Endothelial cell (in vitro differentiated cells): ENCODE results near the gene LRRC14B. TPM values are rescaled to one million over a fixed set of nuclear protein-coding genes. Genes with fewer than 3 reads are reported as not detected.

Source experiments
- DNase-seq: peaks from one replicate; pipeline ENCODE4 v3.0.0; 2021; ENCODE audit warnings: low spot score
- H3K27ac Mint-ChIP-seq: one replicate; pipeline ENCODE4 v1.8.0; 2021; ENCODE audit warnings: mixed read lengths, inconsistent platforms; ENCODE audit not compliant: unreplicated experiment
- H3K27me3 Mint-ChIP-seq: one replicate; pipeline ENCODE4 v1.8.0; 2021; ENCODE audit warnings: mild to moderate bottlenecking, moderate library complexity, mixed read lengths, inconsistent platforms; ENCODE audit not compliant: unreplicated experiment
- H3K36me3 Mint-ChIP-seq: one replicate; pipeline ENCODE4 v1.8.0; 2021; ENCODE audit warnings: mild to moderate bottlenecking, low read depth, mixed read lengths, inconsistent platforms; ENCODE audit not compliant: unreplicated experiment
- H3K4me1 Mint-ChIP-seq: one replicate; pipeline ENCODE4 v1.8.0; 2021; ENCODE audit warnings: mild to moderate bottlenecking, mixed read lengths, inconsistent platforms; ENCODE audit not compliant: unreplicated experiment
- H3K4me3 Mint-ChIP-seq: one replicate; pipeline ENCODE4 v1.8.0; 2021; ENCODE audit warnings: mild to moderate bottlenecking, mixed read lengths, inconsistent platforms; ENCODE audit not compliant: unreplicated experiment
- H3K9me3 Mint-ChIP-seq: one replicate; pipeline ENCODE4 v1.8.0; 2021; ENCODE audit warnings: mixed read lengths, inconsistent platforms; ENCODE audit not compliant: unreplicated experiment
- total RNA-seq: library from RNA; stranded (reverse); fragmentation: NEBNext Ultra II Directional; extraction: Animal tissue kit (Norgen Biotek cat#: 25700); gene quantifications from one replicate; pipeline ENCODE4 v1.2.1, GENCODE V29; 2021; ENCODE audit not compliant: unreplicated experiment
- TF ChIP-seq, protein P1 (sequence below): fragments of 200-600 bp; sonication (generic); IDR thresholded peaks from one replicate; pipeline ENCODE4 v1.5.0; 2021; ENCODE audit warnings: antibody characterized with exemption; ENCODE audit not compliant: unreplicated experiment

LRRC14B gene
- total RNA-seq, 1 donor from 2014 or later, result not detected

DNA sequence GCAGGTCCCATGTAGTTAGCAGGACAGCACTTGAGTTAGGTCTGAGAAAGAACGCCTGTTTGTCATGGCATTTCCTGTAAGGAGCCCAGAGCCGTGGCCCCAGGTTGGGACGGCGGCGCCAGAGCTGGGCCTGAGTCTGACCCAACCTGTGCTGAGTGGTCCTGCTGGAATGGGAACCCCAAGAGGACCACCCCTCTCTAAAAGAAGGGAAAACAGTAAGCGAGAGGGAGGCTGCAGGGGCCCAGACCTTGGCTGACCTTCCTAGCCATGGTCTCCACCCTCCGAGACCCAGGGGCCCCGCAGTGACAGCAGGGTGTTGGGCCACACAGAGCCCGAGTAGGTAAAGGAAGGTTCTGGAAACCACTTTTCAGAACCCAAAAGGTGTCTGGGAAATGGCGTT, 1.8 kb upstream of the LRRC14B start:
- Mint-ChIP-seq H3K36me3 (peaks cover 8% of the 10 kb centered on the region), H3K9me3 (no peaks in the 10 kb centered on the region), H3K27me3 (peaks cover 5% of the 10 kb centered on the region), H3K27ac (no peak overlapping the region), H3K4me1 (no peaks in the 10 kb centered on the region), H3K4me3 (no peak overlapping the region)
- DNase-seq, result no peak
- TF ChIP-seq, protein P1, sequence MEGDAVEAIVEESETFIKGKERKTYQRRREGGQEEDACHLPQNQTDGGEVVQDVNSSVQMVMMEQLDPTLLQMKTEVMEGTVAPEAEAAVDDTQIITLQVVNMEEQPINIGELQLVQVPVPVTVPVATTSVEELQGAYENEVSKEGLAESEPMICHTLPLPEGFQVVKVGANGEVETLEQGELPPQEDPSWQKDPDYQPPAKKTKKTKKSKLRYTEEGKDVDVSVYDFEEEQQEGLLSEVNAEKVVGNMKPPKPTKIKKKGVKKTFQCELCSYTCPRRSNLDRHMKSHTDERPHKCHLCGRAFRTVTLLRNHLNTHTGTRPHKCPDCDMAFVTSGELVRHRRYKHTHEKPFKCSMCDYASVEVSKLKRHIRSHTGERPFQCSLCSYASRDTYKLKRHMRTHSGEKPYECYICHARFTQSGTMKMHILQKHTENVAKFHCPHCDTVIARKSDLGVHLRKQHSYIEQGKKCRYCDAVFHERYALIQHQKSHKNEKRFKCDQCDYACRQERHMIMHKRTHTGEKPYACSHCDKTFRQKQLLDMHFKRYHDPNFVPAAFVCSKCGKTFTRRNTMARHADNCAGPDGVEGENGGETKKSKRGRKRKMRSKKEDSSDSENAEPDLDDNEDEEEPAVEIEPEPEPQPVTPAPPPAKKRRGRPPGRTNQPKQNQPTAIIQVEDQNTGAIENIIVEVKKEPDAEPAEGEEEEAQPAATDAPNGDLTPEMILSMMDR, result no peak

DNA sequence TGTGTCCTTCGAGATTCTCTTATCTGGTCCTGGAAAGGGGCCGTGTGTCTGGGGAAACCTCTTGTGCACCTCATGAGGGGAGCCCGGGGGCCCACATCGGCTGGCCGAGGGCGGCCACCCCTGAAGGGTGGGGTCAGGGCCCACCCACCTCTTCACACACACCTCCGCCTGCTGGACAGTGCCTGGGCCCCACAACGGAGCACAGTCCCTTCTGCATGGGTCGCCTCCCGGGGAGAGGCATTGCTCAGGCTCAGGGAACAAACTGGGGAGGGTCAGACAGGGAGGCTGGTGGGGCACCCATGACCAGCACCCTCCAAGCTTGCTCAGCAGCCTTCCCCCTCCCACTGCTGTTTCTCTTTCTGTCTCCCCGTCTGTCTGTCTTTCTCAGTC, 1.3 kb upstream of the LRRC14B start:
- Mint-ChIP-seq H3K4me1 (no peaks in the 10 kb centered on the region), H3K9me3 (no peaks in the 10 kb centered on the region), H3K4me3 (no peak overlapping the region), H3K27me3 (peaks cover 3% of the 10 kb centered on the region), H3K36me3 (peaks cover 5% of the 10 kb centered on the region), H3K27ac (no peak overlapping the region)
- TF ChIP-seq, protein P1, result no peak
- DNase-seq, result no peak

DNA sequence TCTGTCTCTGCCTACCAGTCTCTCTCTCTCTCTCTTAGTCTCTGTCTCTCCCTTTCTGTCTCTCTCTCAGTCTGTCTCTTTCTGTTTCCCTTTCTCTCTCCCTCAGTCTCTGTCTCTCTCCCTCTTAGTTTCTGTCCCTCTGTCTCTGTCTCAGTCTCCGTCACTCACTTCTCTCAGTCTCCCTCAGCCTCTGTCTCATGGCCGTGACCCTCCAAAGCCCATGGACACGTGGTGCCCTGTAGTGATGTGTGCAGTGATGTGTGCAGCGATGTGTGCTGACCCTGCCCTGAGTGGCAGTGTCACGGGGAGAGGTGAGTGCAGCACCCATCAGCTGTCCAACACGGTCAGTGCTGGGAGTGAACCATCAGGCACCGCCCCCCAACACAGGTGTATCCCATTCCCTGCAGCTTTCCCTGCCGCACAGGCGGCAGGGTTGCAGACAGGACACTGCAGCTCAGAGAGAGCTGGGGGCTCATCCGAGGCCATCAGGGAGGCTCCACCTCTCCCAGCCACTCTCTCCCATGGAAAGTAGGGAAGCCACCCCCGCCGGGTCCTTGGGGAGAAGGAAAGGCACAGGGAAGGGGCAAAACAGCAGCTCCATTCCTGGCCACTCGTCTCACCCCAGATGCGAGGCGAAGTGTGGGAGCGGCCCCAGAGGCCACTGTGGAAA, 794 bp upstream of the LRRC14B start:
- DNase-seq, result no peak
- peaks cover 2% of the 10 kb centered on the region for H3K27me3 Mint-ChIP-seq
- H3K9me3 Mint-ChIP-seq, result no peaks in the 10 kb centered on the region
- TF ChIP-seq, protein P1, result no peak
- H3K4me1 Mint-ChIP-seq, result no peaks in the 10 kb centered on the region
- H3K4me3 Mint-ChIP-seq, result no peak overlapping the region
- H3K36me3 Mint-ChIP-seq, result peaks cover 3% of the 10 kb centered on the region
- H3K27ac Mint-ChIP-seq, result no peak overlapping the region

DNA sequence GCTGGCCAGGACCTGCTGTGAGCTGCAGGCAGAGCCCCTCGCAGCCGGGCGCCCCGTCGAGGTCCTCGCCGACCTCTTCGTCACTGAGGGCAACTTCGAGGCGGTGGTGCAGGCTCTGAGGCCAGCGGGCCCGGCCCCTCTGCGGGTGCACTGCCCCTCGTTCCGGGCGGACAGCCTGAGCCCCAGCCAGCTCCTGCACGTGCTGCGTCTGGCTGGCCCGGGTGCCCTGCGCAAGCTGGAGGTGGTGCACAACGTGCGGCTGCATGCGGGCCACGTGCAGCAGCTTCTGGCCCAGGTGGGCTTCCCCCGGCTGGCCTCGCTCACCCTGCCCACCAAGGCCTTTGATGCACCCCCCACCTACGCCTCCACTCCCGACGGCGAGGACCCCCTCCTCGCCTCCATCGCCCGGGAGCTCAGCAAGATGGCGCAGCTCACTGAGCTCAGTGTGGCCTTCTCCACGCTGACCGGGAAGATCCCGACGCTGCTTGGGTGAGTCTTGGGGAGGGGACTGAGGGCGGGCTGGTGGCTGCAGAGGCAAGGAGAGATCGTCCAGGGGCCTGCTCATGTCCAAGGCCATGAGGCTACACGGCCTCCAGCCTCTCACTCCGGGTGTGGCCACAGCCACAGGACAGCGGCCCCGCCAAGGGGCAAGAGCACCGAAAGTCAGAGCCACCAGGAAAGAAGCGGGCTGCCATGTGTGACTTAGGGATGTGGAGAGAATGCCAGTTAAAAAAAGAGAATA, 825 bp downstream of the LRRC14B start:
- no peak for DNase-seq
- H3K27ac Mint-ChIP-seq, result no peak overlapping the region
- H3K27me3 Mint-ChIP-seq, result peaks cover 2% of the 10 kb centered on the region
- no peaks in the 10 kb centered on the region for H3K9me3 Mint-ChIP-seq
- no peaks in the 10 kb centered on the region for H3K4me1 Mint-ChIP-seq
- H3K4me3 Mint-ChIP-seq, result no peak overlapping the region
- peaks cover 3% of the 10 kb centered on the region for H3K36me3 Mint-ChIP-seq
- TF ChIP-seq, protein P1, result no peak

DNA sequence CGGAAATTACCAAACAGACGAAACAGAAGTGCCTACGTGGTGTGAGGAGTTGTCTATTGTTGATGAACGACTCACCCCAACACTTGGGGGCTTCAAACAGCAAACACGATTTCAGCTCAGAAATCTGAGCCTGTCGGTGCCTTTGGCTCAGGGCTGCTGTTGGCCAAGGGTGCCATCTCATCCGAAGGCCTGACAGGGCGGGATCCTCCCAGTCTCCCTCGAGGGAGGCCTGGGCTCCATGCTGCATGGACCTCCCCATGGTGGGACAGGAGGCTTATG, 1.3 kb downstream of the LRRC14B start:
- Mint-ChIP-seq H3K27me3 (peaks cover 2% of the 10 kb centered on the region), H3K4me3 (no peak overlapping the region), H3K27ac (no peak overlapping the region), H3K4me1 (no peaks in the 10 kb centered on the region), H3K36me3 (peaks cover 3% of the 10 kb centered on the region), H3K9me3 (no peaks in the 10 kb centered on the region)
- no peak for DNase-seq
- TF ChIP-seq, protein P1, result no peak
